ELF-1 (cell line): Measurements from ENCODE around the gene TMEM39A.

Experiments
- DNase-seq: peaks from one replicate; pipeline ENCODE4 v3.0.0-alpha.2; 2016; ENCODE audit warnings: low read depth, low spot score

TMEM39A gene

DNA sequence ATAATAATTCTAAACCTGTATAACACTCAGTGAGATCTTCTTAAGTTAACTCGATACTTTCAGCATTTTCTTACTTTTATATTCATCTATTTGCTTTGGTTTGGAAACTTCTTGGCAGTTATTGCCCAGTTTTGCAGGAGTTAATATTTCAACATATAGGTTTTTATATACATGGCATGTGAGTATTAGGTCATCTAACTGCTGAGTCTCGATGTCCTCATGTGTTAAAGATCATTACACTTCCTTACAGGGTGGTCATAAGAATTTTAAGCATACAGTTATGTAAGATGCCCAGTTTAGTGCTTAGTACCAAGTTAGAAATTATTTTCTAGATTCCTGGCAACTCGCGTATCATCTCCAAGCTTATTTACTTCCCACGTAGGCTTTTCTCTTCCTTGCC lies 62.9 kb downstream of the TMEM39A start:
- no peak for DNase-seq

DNA sequence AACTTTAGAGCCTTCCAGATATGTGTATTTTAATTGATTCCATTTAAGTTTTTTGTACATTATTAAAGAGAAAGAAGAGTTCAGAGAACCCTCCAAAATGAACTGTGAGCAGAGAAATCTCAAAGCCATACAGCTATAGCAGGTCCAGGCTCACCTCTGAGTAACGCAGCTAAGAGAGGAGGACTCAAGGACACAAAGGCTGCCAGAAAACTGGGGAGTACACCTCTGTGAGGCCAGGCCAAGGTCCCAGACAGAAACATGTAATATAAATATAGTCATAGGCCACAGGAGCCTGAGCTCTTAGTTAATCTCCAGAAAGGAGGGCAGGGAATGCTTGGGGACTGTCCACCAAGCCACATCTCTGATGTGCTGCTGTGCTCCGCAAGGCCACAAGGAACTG lies 66.5 kb downstream of the TMEM39A start:
- no peak for DNase-seq

DNA sequence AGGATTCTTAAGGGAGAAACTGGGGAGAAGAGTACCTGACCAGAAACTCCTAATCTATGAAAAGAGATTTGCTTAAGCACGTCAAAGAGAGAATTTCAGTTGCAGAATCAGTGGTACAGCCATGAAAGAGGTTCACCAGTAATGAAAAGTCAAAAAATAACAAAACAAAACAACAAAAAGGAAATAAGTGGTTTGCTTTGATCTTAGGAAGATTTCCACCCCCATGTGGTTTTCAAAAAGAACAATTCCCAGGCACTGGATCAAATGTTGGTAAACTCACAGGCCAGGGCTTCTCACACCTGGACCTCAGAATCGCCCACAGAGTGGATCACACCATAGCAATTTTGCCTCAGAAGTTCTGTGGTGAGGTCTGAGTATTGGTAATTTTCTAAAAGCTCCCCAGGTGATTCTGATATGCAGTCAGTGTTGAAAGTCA lies 67.5 kb downstream of the TMEM39A start:
- no peak for DNase-seq

DNA sequence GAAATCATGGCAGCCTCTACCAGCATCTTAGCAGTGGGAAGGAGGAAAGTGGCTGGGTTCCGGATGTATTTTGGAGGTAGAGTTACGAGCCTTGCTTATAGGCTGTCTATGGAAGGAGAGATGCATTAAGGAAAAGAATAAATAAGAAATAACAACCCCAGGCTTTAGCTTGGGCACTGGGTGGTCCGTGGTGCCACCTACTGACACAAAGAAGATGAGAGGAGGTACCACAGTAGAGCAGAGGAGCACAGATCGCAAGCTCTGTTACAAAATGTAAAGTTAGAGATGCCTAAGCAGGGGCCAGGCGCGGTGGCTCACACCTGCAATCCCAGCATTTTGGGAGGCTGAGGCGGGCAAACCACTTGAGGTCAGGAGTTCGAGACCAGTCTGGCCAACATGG lies 74.8 kb downstream of the TMEM39A start:
- DNase-seq: peak; percentile 9

DNA sequence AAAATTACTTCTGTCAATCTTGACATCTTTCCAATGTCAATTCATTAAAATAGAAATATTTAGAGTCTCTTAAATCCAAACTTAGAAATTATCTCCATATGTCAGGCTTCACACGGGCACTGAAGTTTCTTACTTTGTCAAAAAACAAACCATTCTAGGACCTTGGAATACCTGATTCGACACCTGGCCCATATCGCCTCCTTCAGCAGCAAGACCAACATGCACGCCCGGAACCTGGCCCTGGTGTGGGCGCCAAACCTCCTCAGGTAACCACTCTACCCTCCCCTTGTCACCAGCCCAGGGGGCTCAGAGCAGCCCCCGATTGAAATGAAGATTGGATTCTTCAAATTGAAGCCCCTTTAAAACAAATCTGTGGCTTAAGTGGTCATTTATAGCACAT lies 81.3 kb downstream of the TMEM39A start:
- DNase-seq: no peak

DNA sequence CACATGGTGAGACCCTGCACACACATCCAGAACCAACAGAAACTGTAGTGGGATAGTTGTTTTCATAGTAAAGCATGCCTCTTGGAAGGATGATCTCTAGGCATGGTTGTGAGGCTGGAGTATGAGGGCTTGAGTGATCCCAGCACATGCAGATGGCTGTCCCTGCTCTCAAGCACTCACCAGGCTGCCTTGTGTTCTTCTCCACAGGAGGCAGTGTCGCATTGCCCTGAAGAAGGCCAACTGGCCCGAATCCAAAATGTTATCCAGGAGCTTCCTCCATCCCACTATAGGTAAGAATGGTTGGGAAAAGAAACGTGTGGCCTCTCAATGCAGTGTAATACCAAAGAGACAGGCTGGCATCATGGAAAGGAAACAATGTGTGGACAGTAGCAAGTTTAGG lies 82.7 kb downstream of the TMEM39A start:
- peak; percentile 23 for DNase-seq
